Pancreas (tissue), 10 donors: ENCODE data around the gene BDP1. TPM values are rescaled to one million over a fixed set of nuclear protein-coding genes. Genes with fewer than 3 reads are reported as not detected.
"Not testable (repeated sequence)": the region's sequence is repeated elsewhere in the genome, so short reads cannot be mapped to it uniquely, and the experiment has no call there.

Source experiments
- ATAC-seq, 4 donors: fragments of 200-7000 bp; cut with Tn5 transposase; one replicate each; pipeline versions ENCODE4 v1.8.0 to v1.9.1; 2020; ENCODE audit warnings: mild to moderate bottlenecking in 4 of 4, moderate library complexity in 4 of 4
- DNase-seq, 6 donors: peaks; one replicate each; pipeline ENCODE4 v3.0.0-alpha.2; 2020
- FAIRE-seq: peaks from 2 replicates; lab custom pipeline; 2012; peaks lifted over from hg19 to GRCh38; lab: Jason Lieb, UNC
- H3K27ac ChIP-seq, 4 donors: fragments of 200-600 bp; sonication (generic); 1 replicate in 3 of 4; 2 replicates in 1 of 4; pipeline versions ENCODE4 v1.5.0 to v1.8.0; 2020
- H3K27me3 ChIP-seq, 4 donors: fragments of 200-600 bp; one replicate each; pipeline ENCODE4 v1.8.0; 2021
- H3K36me3 ChIP-seq, 3 donors: fragments of 200-600 bp; sonication (generic) in 1 of 3; one replicate each; pipeline versions ENCODE4 v1.5.0 to v1.8.0; 2020 to 2021
- H3K4me1 ChIP-seq, 3 donors: fragments of 200-600 bp; one replicate each; pipeline ENCODE4 v1.8.0; 2021
- H3K4me3 ChIP-seq, 4 donors: fragments of 200-600 bp; sonication (generic) in 2 of 4; one replicate each; pipeline versions ENCODE4 v1.5.0 to v1.8.0; 2020 to 2021
- H3K9me3 ChIP-seq, 4 donors: fragments of 200-600 bp; one replicate each; pipeline ENCODE4 v1.8.0; 2021
- WGBS, 2 donors: extraction: QIAGEN DNeasy Blood & Tissue Kit; methylation state at CpG; one replicate each; pipeline ENCODE4 v1.1.7; 2013; 5-methylcytosine and 5-hydroxymethylcytosine counted together
- intact Hi-C, 3 donors: fragments of 100-400 bp; cut with DNase I; formaldehyde crosslinking; loops; one replicate each; pipeline versions ENCODE4 v1.11.1 to v1.14.2; 2022
- polyA plus RNA-seq, 2 donors: library from polyadenylated mRNA; stranded (reverse); fragments of 200-250 nt; gene quantifications; one replicate each; pipeline ENCODE4 v1.2.3, GENCODE V29; 2013
- total RNA-seq, 6 donors: library from RNA; stranded (reverse); fragmentation: NEBNext Ultra II Directional in 4 of 6; extraction: Animal tissue kit (Norgen Biotek cat#: 25700) in 4 of 6; gene quantifications; one replicate each; pipeline versions ENCODE4 v1.2.1 to v1.2.4, GENCODE V29; 2021 to 2023
- TF ChIP-seq, protein P1 (sequence below), 4 donors: fragments of 200-600 bp; sonication (generic) in 3 of 4; IDR thresholded peaks; one replicate each; pipeline versions ENCODE4 v1.5.0 to v1.8.0; 2021; ENCODE audit warnings: antibody characterized with exemption in 4 of 4
- donor health status: healthy with polysubstance abuse.
- donor health status: DM: no; HTN: no; CAD: no; lungs with moderate emphysema.
- donor health status: DM: no; HTN: no; CAD: no.
- donor health status: control.
- donor health status: control.
- donor health status: Bipolar disorder and iron deficiency.
- donor health status: DM: yes; HTN: yes; CAD: no.
- donor health status: DM: no; HTN: no; CAD: no.
- donor health status: DM: no; HTN: no; CAD: no.
- donor health status: DM: yes; HTN: yes; CAD: no.

The BDP1 gene
- total and polyA plus RNA-seq, 8 donors = 7.0 to 13.7 (median 8.2) TPM

DNA sequence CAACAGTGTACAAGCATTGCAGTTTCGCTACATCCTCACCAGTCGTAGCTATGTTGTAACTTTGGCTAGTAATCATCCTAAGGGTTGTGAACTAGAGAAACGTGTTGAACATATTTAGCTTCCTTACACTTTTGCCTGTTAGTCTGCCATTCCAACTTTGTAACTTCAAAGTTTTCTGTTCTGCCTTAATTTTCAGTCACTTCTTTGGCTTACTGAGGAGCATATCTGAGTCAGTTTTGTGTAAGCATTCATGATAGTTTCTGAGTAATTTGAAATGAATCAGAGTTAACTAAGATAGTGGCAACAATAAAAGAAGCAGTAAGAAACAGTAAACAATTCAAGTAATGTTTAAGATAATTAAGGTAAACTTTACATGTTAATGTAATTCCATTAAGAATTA lies 72.8 kb downstream of the BDP1 start:
- ATAC-seq = no peak
- intact Hi-C loops = no loop called here
- 85 to 91% methylated on average over 3 of the region's 3 CpGs for WGBS, 2 donors

DNA sequence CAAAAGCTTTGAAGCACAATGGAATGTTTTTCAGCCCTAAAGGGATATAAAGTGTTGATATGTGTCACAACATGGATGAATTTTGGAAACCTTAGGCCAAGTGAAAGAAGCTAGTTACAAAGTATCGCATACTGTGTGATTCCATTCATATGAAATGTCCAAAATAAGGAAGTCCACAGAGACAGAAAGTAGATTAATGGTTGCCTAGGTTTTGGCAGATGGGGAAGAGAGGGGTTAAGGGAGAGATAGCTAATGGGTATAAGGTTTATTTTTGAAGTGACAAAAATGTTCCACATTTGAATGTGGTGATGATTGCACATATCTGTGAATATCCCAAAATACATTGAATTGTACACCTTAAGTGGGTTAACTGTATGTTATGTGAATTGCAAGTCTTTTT lies 74.2 kb downstream of the BDP1 start:
- no peak for ATAC-seq
- Histone ChIP-seq H3K36me3 (peaks cover 0 to 8% (median 0%) of the 10 kb centered on the region in 3 donors), H3K4me1 (no peaks in the 10 kb centered on the region), H3K27me3 (no peaks in the 10 kb centered on the region), H3K27ac (no peak overlapping the region), H3K4me3 (no peak overlapping the region), H3K9me3 (no peaks in the 10 kb centered on the region)
- no peak for DNase-seq
- TF ChIP-seq, protein P1, sequence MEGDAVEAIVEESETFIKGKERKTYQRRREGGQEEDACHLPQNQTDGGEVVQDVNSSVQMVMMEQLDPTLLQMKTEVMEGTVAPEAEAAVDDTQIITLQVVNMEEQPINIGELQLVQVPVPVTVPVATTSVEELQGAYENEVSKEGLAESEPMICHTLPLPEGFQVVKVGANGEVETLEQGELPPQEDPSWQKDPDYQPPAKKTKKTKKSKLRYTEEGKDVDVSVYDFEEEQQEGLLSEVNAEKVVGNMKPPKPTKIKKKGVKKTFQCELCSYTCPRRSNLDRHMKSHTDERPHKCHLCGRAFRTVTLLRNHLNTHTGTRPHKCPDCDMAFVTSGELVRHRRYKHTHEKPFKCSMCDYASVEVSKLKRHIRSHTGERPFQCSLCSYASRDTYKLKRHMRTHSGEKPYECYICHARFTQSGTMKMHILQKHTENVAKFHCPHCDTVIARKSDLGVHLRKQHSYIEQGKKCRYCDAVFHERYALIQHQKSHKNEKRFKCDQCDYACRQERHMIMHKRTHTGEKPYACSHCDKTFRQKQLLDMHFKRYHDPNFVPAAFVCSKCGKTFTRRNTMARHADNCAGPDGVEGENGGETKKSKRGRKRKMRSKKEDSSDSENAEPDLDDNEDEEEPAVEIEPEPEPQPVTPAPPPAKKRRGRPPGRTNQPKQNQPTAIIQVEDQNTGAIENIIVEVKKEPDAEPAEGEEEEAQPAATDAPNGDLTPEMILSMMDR (IDR thresholded peaks at IDR 0.05) = no peak
- 94 to 95% methylated on average over 1 of the region's 1 CpG for WGBS, 2 donors
- intact Hi-C loops = no loop called here
- no peak for FAIRE-seq

More for the DNA sequence above, 72.8 kb downstream of the BDP1 start:
- no peak overlapping the region for H3K27ac ChIP-seq
- TF ChIP-seq, protein P1 (IDR thresholded peaks at IDR 0.05) = no peak
- H3K9me3 ChIP-seq = no peaks in the 10 kb centered on the region
- no peak overlapping the region for H3K4me3 ChIP-seq
- DNase-seq (no peak), FAIRE-seq (no peak)
- no peaks in the 10 kb centered on the region for H3K27me3 ChIP-seq
- H3K36me3 ChIP-seq = peaks cover 0 to 10% (median 0%) of the 10 kb centered on the region in 3 donors
- no peaks in the 10 kb centered on the region for H3K4me1 ChIP-seq

DNA sequence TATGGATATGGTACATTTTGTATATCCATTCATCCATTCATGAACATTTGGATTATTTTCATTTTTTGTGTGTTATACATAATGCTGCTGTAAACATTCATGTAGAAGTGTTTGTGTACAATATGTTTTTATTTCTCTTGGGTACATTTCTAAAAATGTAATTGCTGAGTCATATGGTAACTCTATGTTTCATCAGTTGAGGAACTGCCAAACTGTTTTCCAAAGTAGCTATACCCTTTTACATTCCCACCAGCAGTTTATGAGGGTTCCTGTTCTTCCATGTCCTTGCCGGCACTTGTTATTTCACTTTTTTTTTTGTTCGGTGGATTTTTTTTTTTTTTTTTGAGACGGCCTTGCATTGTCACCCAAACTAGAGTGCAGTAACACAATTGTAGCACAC lies 77.7 kb downstream of the BDP1 start:
- Histone ChIP-seq H3K27me3 (no peaks in the 10 kb centered on the region), H3K27ac (no peak overlapping the region), H3K4me1 (no peaks in the 10 kb centered on the region), H3K36me3 (peaks cover 0 to 8% (median 0%) of the 10 kb centered on the region in 3 donors), H3K9me3 (no peaks in the 10 kb centered on the region), H3K4me3 (no peak overlapping the region)
- peak in 1 of 4 donors; percentile 38 for ATAC-seq
- FAIRE-seq = no peak
- TF ChIP-seq, protein P1 (IDR thresholded peaks at IDR 0.05) = no peak
- intact Hi-C loops = no loop called here
- 83 to 92% methylated on average over 3 of the region's 3 CpGs for WGBS, 2 donors
- DNase-seq = no peak

DNA sequence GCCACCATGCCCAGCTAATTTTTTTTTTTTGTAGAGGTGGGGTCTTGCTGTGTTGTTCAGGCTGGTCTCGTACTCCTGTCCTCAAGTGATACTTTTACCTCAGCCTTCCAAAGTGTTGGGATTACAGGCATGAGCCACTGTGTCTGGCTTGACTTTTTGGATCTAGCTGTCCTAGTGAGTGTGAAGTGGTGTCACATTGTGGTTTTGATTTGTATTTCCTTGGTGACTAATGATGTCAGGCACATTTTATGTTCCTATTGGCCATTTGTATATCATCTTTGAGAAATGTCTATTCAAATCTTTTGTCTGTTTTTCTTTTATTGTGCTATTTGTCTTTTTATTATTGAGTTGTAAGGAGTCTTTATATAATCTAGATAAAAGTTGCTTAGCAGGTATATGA lies 78.2 kb downstream of the BDP1 start:
- Histone ChIP-seq H3K27me3 (no peaks in the 10 kb centered on the region), H3K27ac (no peak overlapping the region), H3K36me3 (peaks cover 0 to 8% (median 0%) of the 10 kb centered on the region in 3 donors), H3K9me3 (no peaks in the 10 kb centered on the region), H3K4me1 (no peaks in the 10 kb centered on the region), H3K4me3 (no peak overlapping the region)
- intact Hi-C loops = no loop called here
- TF ChIP-seq, protein P1 (IDR thresholded peaks at IDR 0.05) = no peak
- FAIRE-seq (no peak), DNase-seq (no peak), ATAC-seq (peak in 2 of 4 donors; percentile 58 to 63)
- 100% methylated on average over 1 of the region's 1 CpG for WGBS, 2 donors

DNA sequence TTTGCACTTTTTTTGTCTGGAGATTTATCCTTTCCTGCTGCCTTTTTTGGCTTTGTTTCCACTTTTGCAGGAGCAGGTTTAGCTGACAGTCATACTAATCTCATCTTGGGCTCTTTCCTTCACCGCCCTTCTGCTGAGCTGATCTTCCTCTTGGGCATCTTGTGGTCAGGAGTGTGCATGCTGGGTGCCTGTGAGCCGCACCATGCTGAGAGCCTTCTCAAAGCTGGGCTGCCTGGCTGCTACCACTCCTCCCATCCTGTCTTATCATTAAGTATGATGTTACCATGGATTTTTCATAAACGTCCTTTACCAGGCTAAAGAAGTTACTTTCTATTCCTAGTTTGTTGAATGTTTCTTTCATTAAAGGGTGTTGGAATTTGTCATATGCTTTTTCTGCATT lies 82.2 kb downstream of the BDP1 start:
- Histone ChIP-seq H3K4me3 (no peak overlapping the region), H3K4me1 (no peaks in the 10 kb centered on the region), H3K36me3 (peaks cover 0 to 29% (median 9%) of the 10 kb centered on the region in 3 donors), H3K27ac (no peak overlapping the region), H3K9me3 (no peaks in the 10 kb centered on the region), H3K27me3 (no peaks in the 10 kb centered on the region)
- 81 to 85% methylated on average over 3 of the region's 3 CpGs for WGBS, 2 donors
- intact Hi-C loops = no loop called here
- no peak for FAIRE-seq
- no peak for ATAC-seq
- TF ChIP-seq, protein P1 (IDR thresholded peaks at IDR 0.05) = no peak
- DNase-seq = no peak

DNA sequence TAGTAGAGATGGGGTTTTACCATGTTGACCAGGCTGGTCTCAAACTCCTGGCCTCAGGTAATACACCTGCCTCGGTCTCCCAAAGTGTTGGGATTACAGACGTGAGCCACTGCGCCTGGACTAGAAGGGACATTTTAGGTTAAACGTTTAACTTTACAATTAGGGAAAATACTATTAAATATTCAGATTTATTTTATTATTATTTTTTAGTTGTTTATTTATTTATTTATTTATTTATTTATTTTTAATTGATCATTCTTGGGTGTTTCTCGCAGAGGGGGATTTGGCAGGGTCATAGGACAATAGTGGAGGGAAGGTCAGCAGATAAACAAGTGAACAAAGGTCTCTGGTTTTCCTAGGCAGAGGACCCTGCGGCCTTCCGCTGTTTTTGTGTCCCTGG lies 95.4 kb downstream of the BDP1 start:
- H3K9me3 ChIP-seq, H3K4me3 ChIP-seq, FAIRE-seq, H3K4me1 ChIP-seq, ATAC-seq, H3K27ac ChIP-seq, intact Hi-C loops, H3K27me3 ChIP-seq, DNase-seq: not testable (repeated sequence)
- peaks cover 0 to 36% (median 17%) of the 10 kb centered on the region in 3 donors for H3K36me3 ChIP-seq
- WGBS, 2 donors = 97 to 98% methylated on average over 7 of the region's 7 CpGs

DNA sequence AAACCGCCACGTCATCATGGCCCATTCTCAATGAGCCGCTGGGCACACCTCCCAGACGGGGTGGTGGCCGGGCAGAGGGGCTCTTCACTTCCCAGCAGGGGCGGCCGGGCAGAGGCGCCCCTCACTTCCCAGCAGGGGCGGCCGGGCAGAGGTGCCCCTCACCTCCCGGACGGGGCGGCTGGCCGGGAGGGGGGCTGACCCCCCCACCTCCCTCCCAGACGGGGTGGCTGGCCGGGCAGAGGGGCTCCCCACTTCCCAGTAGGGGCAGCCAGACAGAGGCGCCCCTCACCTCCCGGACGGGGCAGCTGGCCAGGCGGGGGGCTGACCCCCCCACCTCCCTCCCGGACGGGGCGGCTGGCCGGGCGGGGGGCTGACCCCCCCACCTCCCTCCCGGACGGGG lies 96.1 kb downstream of the BDP1 start:
- ATAC-seq, H3K4me1 ChIP-seq, H3K4me3 ChIP-seq, FAIRE-seq, H3K27ac ChIP-seq, intact Hi-C loops, H3K27me3 ChIP-seq, H3K9me3 ChIP-seq: not testable (repeated sequence)
- DNase-seq = peak in 1 of 6 donors; percentile 54
- 98% methylated on average over 16 to 20 of the region's 27 CpGs for WGBS, 2 donors
- H3K36me3 ChIP-seq = peaks cover 0 to 35% (median 17%) of the 10 kb centered on the region in 3 donors
